Measurements from ENCODE around the gene HOATZ.

DNA sequence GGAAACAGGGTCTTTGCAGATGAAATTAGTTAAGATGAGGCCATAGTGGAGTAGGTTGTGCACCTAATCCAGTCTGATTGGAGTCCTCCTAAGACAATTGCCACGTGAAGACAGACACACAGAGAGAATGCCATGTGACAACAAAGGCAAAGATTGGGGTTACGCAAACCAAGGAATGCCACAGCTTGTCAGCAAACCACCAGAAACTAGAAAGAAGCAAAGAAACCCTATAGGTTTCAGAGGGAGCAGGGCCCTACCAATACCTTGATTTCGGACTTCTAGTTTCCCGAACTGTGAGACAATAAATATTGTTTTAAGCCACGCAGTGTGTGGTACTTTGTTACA, 17.8 kb downstream of the HOATZ start:
- TF ChIP-seq, protein P1, sequence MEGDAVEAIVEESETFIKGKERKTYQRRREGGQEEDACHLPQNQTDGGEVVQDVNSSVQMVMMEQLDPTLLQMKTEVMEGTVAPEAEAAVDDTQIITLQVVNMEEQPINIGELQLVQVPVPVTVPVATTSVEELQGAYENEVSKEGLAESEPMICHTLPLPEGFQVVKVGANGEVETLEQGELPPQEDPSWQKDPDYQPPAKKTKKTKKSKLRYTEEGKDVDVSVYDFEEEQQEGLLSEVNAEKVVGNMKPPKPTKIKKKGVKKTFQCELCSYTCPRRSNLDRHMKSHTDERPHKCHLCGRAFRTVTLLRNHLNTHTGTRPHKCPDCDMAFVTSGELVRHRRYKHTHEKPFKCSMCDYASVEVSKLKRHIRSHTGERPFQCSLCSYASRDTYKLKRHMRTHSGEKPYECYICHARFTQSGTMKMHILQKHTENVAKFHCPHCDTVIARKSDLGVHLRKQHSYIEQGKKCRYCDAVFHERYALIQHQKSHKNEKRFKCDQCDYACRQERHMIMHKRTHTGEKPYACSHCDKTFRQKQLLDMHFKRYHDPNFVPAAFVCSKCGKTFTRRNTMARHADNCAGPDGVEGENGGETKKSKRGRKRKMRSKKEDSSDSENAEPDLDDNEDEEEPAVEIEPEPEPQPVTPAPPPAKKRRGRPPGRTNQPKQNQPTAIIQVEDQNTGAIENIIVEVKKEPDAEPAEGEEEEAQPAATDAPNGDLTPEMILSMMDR (IDR thresholded peaks at IDR 0.05), result no peak
- no peak for TF ChIP-seq POLR2A (IDR thresholded peaks at IDR 0.05)

Data from adrenal gland (tissue), 5 donors.